Measurements from ENCODE around the gene PMPCA. TPM values are rescaled to one million over a fixed set of nuclear protein-coding genes. Genes with fewer than 3 reads are reported as not detected.

Gene PMPCA
- total RNA-seq, 1 experiment from 2014 or later = 116 TPM

- no peak overlapping the region for H3K9ac ChIP-seq (ENCODE audit: low read length)
- H3K79me2 ChIP-seq (ENCODE audit: insufficient read depth, low read length) = peaks cover 15% of the 10 kb centered on the region
- no peak for TF ChIP-seq ZNF274 (IDR thresholded peaks at IDR 0.05; ENCODE audit: low read depth, low read length)
- H3K4me3 ChIP-seq (replicated peaks in 1 of 2; ENCODE audit: low read depth in 1 of 2, low read length in 2 of 2) = no peak overlapping the region
- no TSS peak for BruUV-seq (replicated peaks)
- no peaks in the 10 kb centered on the region for H3K9me2 ChIP-seq (ENCODE audit: insufficient read depth)
- no peak overlapping the region for H2AFZ ChIP-seq (ENCODE audit: low read depth, low read length, poor library complexity, severe bottlenecking)
- no peaks in the 10 kb centered on the region for H3K4me1 ChIP-seq (ENCODE audit: control insufficient read depth in 1 of 2, insufficient read depth in 2 of 2, low read length in 2 of 2)
- H3K27me3 ChIP-seq (ENCODE audit: insufficient read depth, low read length) = no peaks in the 10 kb centered on the region
- no peak for DNase-seq (ENCODE audit: low read depth, low spot score)
- POLR2A ChIA-PET = no interaction called here
- H3K4me2 ChIP-seq (ENCODE audit: low read length) = no peak overlapping the region
- ATAC-seq = peak; percentile 45
- H3K9me3 ChIP-seq (ENCODE audit: control insufficient read depth in 1 of 2, insufficient read depth in 1 of 2, low read depth in 1 of 2, low read length in 2 of 2) = no peaks in the 10 kb centered on the region
- H3K27ac ChIP-seq (ENCODE audit: low read depth, low read length) = no peak overlapping the region
- H3K36me3 ChIP-seq (ENCODE audit: control insufficient read depth in 1 of 2, insufficient read depth in 2 of 2, low read length in 2 of 2) = peaks cover 3 to 8% of the 10 kb centered on the region in 2 experiments; a peak in 1 of 4 replicates
- intact Hi-C loops (cut with micrococcal nuclease) = no loop called here
- CTCF ChIA-PET = no interaction called here
- RAD21 ChIA-PET (ENCODE audit: low non-redundant PET in 1 of 2, low total read pairs in 2 of 2, uncharacterized antibody in 2 of 2, unreplicated experiment in 2 of 2) = no interaction called here
- H4K20me1 ChIP-seq (ENCODE audit: insufficient read depth) = no peaks in the 10 kb centered on the region
Measured at GRCh38 chr9:136429683-136430491, 19.4 kb downstream of the PMPCA start.

DNA sequence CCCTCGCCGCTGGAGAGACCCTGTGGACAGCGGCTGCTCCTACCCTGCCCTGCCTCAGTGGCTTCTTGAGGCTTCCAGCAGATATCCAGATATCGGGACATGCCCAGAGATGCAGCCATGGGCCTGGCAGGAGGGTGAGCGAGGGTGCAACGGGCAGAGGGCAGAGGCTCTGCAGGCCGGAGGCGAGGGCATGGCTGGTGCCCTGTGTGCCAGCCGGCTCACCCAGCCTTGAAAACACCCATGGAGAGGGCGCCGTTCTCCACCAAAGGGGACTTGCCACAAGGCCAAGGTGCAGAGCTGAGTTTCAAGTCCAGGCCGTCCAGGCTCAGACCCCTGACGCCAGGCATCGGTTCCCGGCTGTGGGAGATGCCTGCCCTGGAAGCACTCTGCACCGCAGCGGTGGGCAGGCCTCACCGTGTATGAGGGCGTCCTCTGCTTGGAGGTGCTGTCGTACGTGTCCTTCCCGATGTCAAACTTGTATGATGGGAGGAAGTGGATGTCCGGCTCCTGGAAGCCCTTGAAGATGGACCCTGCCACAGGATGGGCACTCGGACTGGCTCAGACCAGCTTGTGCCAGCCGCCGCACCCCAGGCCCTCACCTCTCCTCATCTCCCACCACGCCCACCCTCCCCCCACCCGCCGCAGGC, 20.3 kb downstream of the PMPCA start:
- Histone ChIP-seq H3K9me2 (ENCODE audit: insufficient read depth) (no peaks in the 10 kb centered on the region), H3K4me1 (ENCODE audit: control insufficient read depth in 1 of 2, insufficient read depth in 2 of 2, low read length in 2 of 2) (no peaks in the 10 kb centered on the region), H3K4me2 (ENCODE audit: low read length) (no peak overlapping the region), H3K4me3 (replicated peaks in 1 of 2; ENCODE audit: low read depth in 1 of 2, low read length in 2 of 2) (no peak overlapping the region), H3K27ac (ENCODE audit: low read depth, low read length) (no peak overlapping the region), H3K9ac (ENCODE audit: low read length) (no peak overlapping the region), H3K79me2 (ENCODE audit: insufficient read depth, low read length) (peaks cover 23% of the 10 kb centered on the region), H4K20me1 (ENCODE audit: insufficient read depth) (no peaks in the 10 kb centered on the region), H3K27me3 (ENCODE audit: insufficient read depth, low read length) (no peaks in the 10 kb centered on the region), H2AFZ (ENCODE audit: low read depth, low read length, poor library complexity, severe bottlenecking) (no peak overlapping the region), H3K36me3 (ENCODE audit: control insufficient read depth in 1 of 2, insufficient read depth in 2 of 2, low read length in 2 of 2) (peaks cover 6 to 7% of the 10 kb centered on the region in 2 experiments; a peak in 2 of 4 replicates), H3K9me3 (ENCODE audit: control insufficient read depth in 1 of 2, insufficient read depth in 1 of 2, low read depth in 1 of 2, low read length in 2 of 2) (no peaks in the 10 kb centered on the region)
- TF ChIP-seq JUND (IDR thresholded peaks at IDR 0.05) (no peak), EZH2phosphoT487 (IDR thresholded peaks at IDR 0.05; ENCODE audit: borderline replicate concordance) (no peak), EGR1 (IDR thresholded peaks at IDR 0.05; ENCODE audit: low read depth) (no peak), SP1 (IDR thresholded peaks at IDR 0.05; ENCODE audit: low read depth) (no peak), ZNF274 (IDR thresholded peaks at IDR 0.05; ENCODE audit: low read depth, low read length) (no peak), YY1 (IDR thresholded peaks at IDR 0.05; ENCODE audit: extremely low read depth, insufficient replicate concordance, low read depth, low read length) (no peak), FOSL1 (IDR thresholded peaks at IDR 0.05; ENCODE audit: low read depth) (no peak), CTCF (IDR thresholded peaks at IDR 0.05 in 2 of 3, conservative IDR thresholded peaks at IDR 0.05 in 1 of 3; ENCODE audit: borderline replicate concordance in 1 of 3, insufficient read depth in 1 of 3, low read depth in 2 of 3, low read length in 2 of 3) (no peak)
- TF ChIP-seq, protein P1, sequence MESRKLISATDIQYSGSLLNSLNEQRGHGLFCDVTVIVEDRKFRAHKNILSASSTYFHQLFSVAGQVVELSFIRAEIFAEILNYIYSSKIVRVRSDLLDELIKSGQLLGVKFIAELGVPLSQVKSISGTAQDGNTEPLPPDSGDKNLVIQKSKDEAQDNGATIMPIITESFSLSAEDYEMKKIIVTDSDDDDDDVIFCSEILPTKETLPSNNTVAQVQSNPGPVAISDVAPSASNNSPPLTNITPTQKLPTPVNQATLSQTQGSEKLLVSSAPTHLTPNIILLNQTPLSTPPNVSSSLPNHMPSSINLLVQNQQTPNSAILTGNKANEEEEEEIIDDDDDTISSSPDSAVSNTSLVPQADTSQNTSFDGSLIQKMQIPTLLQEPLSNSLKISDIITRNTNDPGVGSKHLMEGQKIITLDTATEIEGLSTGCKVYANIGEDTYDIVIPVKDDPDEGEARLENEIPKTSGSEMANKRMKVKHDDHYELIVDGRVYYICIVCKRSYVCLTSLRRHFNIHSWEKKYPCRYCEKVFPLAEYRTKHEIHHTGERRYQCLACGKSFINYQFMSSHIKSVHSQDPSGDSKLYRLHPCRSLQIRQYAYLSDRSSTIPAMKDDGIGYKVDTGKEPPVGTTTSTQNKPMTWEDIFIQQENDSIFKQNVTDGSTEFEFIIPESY (IDR thresholded peaks at IDR 0.05; ENCODE audit: extremely low read depth, insufficient replicate concordance, low read length) = no peak
- CTCF ChIA-PET = no interaction called here
- ATAC-seq = no peak; the same call in 1 of the 2 replicates
- intact Hi-C loops (cut with micrococcal nuclease) = no loop called here
- no TSS peak for BruUV-seq (replicated peaks)
- POLR2A ChIA-PET = no interaction called here
- RAD21 ChIA-PET (ENCODE audit: low non-redundant PET in 1 of 2, low total read pairs in 2 of 2, uncharacterized antibody in 2 of 2, unreplicated experiment in 2 of 2) = no interaction called here
- DNase-seq (ENCODE audit: low read depth, low spot score) = no peak
